ENCODE data around the gene EFCAB14. TPM values are rescaled to one million over a fixed set of nuclear protein-coding genes. Genes with fewer than 3 reads are reported as not detected.

Gene EFCAB14
- total RNA-seq, 1 donor, result 63.7 TPM

- H3K4me2 ChIP-seq (ENCODE audit: insufficient read depth, low read length), result no peak overlapping the region
- H3K36me3 ChIP-seq (ENCODE audit: insufficient read depth, low read length), result peaks cover 39% of the 10 kb centered on the region
- DNase-seq (ENCODE audit: insufficient read length, low spot score, missing footprints), result no peak
- no peak overlapping the region for H3K27ac ChIP-seq (ENCODE audit: low read depth, low read length)
- no peaks in the 10 kb centered on the region for H3K27me3 ChIP-seq (ENCODE audit: insufficient read depth, low read length)
- H2AFZ ChIP-seq (ENCODE audit: low read length), result no peak overlapping the region
- no peaks in the 10 kb centered on the region for H3K9me3 ChIP-seq (ENCODE audit: low read depth, low read length)
- H3K79me2 ChIP-seq (ENCODE audit: insufficient read depth, low read length), result no peaks in the 10 kb centered on the region
- no peak for TF ChIP-seq CTCF (IDR thresholded peaks at IDR 0.05; ENCODE audit: extremely low read depth, low read depth, low read length)
- peaks cover 7% of the 10 kb centered on the region for H3K4me1 ChIP-seq (ENCODE audit: insufficient read depth, low read length)
- no peak overlapping the region for H3K4me3 ChIP-seq (ENCODE audit: insufficient read depth, low read length)
- H4K20me1 ChIP-seq (ENCODE audit: insufficient read depth, low read length), result no peaks in the 10 kb centered on the region
Observed at GRCh38 chr1:46650491-46650890, 68.4 kb downstream of the EFCAB14 start.

- DNase-seq (ENCODE audit: insufficient read length, low spot score, missing footprints), result no peak
- no peak overlapping the region for H2AFZ ChIP-seq (ENCODE audit: low read length)
- no peaks in the 10 kb centered on the region for H3K27me3 ChIP-seq (ENCODE audit: insufficient read depth, low read length)
- H3K4me1 ChIP-seq (ENCODE audit: insufficient read depth, low read length), result peaks cover 7% of the 10 kb centered on the region
- H4K20me1 ChIP-seq (ENCODE audit: insufficient read depth, low read length), result no peaks in the 10 kb centered on the region
- H3K36me3 ChIP-seq (ENCODE audit: insufficient read depth, low read length), result peaks cover 34% of the 10 kb centered on the region
- H3K4me3 ChIP-seq (ENCODE audit: insufficient read depth, low read length), result no peak overlapping the region
- H3K9me3 ChIP-seq (ENCODE audit: low read depth, low read length), result no peaks in the 10 kb centered on the region
- no peak for TF ChIP-seq CTCF (IDR thresholded peaks at IDR 0.05; ENCODE audit: extremely low read depth, low read depth, low read length)
- H3K79me2 ChIP-seq (ENCODE audit: insufficient read depth, low read length), result no peaks in the 10 kb centered on the region
- no peak overlapping the region for H3K4me2 ChIP-seq (ENCODE audit: insufficient read depth, low read length)
- H3K27ac ChIP-seq (ENCODE audit: low read depth, low read length), result no peak overlapping the region
Observed at GRCh38 chr1:46649764-46650163, 69.2 kb downstream of the EFCAB14 start.

- no peaks in the 10 kb centered on the region for H4K20me1 ChIP-seq (ENCODE audit: insufficient read depth, low read length)
- H3K4me2 ChIP-seq (ENCODE audit: insufficient read depth, low read length), result no peak overlapping the region
- peaks cover 33% of the 10 kb centered on the region for H3K36me3 ChIP-seq (ENCODE audit: insufficient read depth, low read length)
- no peaks in the 10 kb centered on the region for H3K79me2 ChIP-seq (ENCODE audit: insufficient read depth, low read length)
- H3K9me3 ChIP-seq (ENCODE audit: low read depth, low read length), result no peaks in the 10 kb centered on the region
- no peak overlapping the region for H3K27ac ChIP-seq (ENCODE audit: low read depth, low read length)
- no peaks in the 10 kb centered on the region for H3K27me3 ChIP-seq (ENCODE audit: insufficient read depth, low read length)
- H2AFZ ChIP-seq (ENCODE audit: low read length), result no peak overlapping the region
- no peak for TF ChIP-seq CTCF (IDR thresholded peaks at IDR 0.05; ENCODE audit: extremely low read depth, low read depth, low read length)
- no peak for DNase-seq (ENCODE audit: insufficient read length, low spot score, missing footprints)
- no peak overlapping the region for H3K4me3 ChIP-seq (ENCODE audit: insufficient read depth, low read length)
- H3K4me1 ChIP-seq (ENCODE audit: insufficient read depth, low read length), result peaks cover 19% of the 10 kb centered on the region
Observed at GRCh38 chr1:46647611-46648010, 71.3 kb downstream of the EFCAB14 start.

- no peak overlapping the region for H3K27ac ChIP-seq (ENCODE audit: low read depth, low read length)
- H3K4me3 ChIP-seq (ENCODE audit: insufficient read depth, low read length), result no peak overlapping the region
- peaks cover 19% of the 10 kb centered on the region for H3K4me1 ChIP-seq (ENCODE audit: insufficient read depth, low read length)
- H2AFZ ChIP-seq (ENCODE audit: low read length), result no peak overlapping the region
- no peaks in the 10 kb centered on the region for H3K79me2 ChIP-seq (ENCODE audit: insufficient read depth, low read length)
- no peak for DNase-seq (ENCODE audit: insufficient read length, low spot score, missing footprints)
- no peaks in the 10 kb centered on the region for H4K20me1 ChIP-seq (ENCODE audit: insufficient read depth, low read length)
- TF ChIP-seq CTCF (IDR thresholded peaks at IDR 0.05; ENCODE audit: extremely low read depth, low read depth, low read length), result no peak
- no peaks in the 10 kb centered on the region for H3K27me3 ChIP-seq (ENCODE audit: insufficient read depth, low read length)
- H3K36me3 ChIP-seq (ENCODE audit: insufficient read depth, low read length), result peaks cover 26% of the 10 kb centered on the region
- no peaks in the 10 kb centered on the region for H3K9me3 ChIP-seq (ENCODE audit: low read depth, low read length)
- no peak overlapping the region for H3K4me2 ChIP-seq (ENCODE audit: insufficient read depth, low read length)
Observed at GRCh38 chr1:46646844-46647243, 72.1 kb downstream of the EFCAB14 start.

All from osteoblast (primary cell).